Measurements from ENCODE around the gene SRSF2. TPM values are rescaled to one million over a fixed set of nuclear protein-coding genes. Genes with fewer than 3 reads are reported as not detected.
"Not testable (repeated sequence)": the region's sequence is repeated elsewhere in the genome, so short reads cannot be mapped to it uniquely, and the experiment has no call there.

Gene SRSF2
- total RNA-seq, 1 donor from 2014 or later: 478 TPM

DNA sequence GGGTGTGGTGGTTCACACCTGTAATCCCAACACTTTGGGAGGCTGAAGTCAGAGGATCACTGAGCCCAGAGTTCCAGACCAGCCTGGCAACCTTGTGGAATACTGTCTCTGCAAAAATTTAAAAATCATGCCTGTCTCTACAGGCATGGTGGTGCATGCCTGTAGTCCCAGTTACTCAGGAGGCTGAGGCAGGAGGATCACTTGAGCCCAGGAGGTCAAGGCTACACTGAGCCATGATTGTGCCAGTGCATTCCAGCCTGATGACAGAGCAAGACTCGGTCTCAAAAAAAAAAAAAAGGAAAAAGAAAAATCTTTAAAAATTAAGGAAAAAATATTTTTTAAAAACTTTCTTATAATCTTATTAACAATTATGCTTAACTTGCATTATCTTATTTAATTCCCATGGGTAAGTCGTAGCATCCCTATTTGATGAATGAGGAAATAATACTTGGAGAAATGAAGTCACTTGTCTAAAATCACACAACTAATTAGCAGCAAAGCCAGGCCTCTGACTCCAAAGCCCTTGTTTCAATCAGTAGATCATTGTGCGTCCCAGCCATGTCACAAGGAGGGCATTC, 14.4 kb upstream of the SRSF2 start:
- Mint-ChIP-seq H3K27me3 (ENCODE audit: low read depth) (no peaks in the 10 kb centered on the region), H3K4me3 (ENCODE audit: low read depth) (no peak overlapping the region), H3K4me1 (ENCODE audit: low read depth) (peaks cover 19% of the 10 kb centered on the region), H3K27ac (no peak overlapping the region), H3K36me3 (ENCODE audit: low read depth) (peaks cover 31% of the 10 kb centered on the region), H3K9me3 (no peaks in the 10 kb centered on the region)
- DNase-seq (ENCODE audit: low spot score): no peak
- intact Hi-C loops (cut with micrococcal nuclease): no loop called here

DNA sequence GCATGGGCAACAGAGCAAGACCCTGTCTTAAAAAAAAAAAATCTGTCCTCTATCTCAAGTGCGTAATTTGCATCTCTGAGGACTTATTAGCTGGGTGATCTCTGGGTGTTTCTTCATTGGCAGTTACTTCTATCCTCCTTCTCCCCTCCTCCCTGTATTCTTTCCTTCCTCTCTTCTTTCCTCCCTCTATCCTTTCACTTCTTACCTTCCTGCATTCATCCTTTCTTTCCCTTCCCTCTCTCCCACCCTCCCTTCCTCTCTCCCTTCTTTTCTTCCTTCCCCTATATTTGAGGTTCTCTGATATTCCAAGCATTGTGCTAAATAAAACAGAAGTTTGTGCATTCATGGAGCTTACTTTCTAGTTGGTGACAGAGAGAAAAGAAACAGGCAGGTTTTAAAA, 11.5 kb upstream of the SRSF2 start:
- H3K9me3 Mint-ChIP-seq: no peaks in the 10 kb centered on the region
- peaks cover 16% of the 10 kb centered on the region for H3K4me1 Mint-ChIP-seq (ENCODE audit: low read depth)
- peaks cover 54% of the 10 kb centered on the region for H3K36me3 Mint-ChIP-seq (ENCODE audit: low read depth)
- DNase-seq (ENCODE audit: low spot score): no peak
- no peak overlapping the region for H3K27ac Mint-ChIP-seq
- H3K27me3 Mint-ChIP-seq (ENCODE audit: low read depth): no peaks in the 10 kb centered on the region
- intact Hi-C loops (cut with micrococcal nuclease): no loop called here
- H3K4me3 Mint-ChIP-seq (ENCODE audit: low read depth): no peak overlapping the region

DNA sequence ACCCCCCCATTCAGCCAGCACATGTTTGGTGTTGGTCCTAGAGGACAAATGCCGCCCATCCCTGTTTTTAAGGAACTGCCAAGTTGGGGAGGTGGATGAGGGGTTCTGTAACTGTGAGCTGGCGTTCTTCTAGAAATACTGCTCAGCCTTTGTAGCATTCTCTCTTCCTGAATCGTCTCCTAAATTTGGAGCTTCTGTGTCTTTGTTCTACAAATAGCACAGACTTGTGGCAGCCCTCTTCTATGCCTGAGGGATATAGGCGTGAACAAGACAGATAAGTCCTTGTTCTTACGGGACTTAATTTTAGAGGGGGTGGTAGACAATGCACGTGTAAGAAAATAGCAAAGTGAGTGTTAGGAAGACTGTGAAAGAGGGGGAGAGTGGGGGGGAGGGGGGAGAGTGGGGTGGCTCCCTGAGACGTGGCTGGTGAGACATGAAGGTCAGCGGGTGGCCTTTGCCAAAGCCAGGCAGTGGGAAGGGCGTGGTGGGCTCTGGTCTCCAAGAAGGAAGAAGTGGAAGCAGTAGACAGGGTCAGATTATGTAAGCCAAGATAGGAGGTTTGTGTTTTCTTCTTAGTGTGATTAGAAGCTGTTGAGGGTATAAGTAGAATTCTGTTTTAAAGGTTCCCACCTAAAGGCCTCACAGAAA, 10.7 kb upstream of the SRSF2 start:
- H3K9me3 Mint-ChIP-seq: no peaks in the 10 kb centered on the region
- no peaks in the 10 kb centered on the region for H3K27me3 Mint-ChIP-seq (ENCODE audit: low read depth)
- no peak for DNase-seq (ENCODE audit: low spot score)
- H3K4me1 Mint-ChIP-seq (ENCODE audit: low read depth): peaks cover 8% of the 10 kb centered on the region
- no peak overlapping the region for H3K4me3 Mint-ChIP-seq (ENCODE audit: low read depth)
- no peak overlapping the region for H3K27ac Mint-ChIP-seq
- H3K36me3 Mint-ChIP-seq (ENCODE audit: low read depth): peaks cover 50% of the 10 kb centered on the region
- intact Hi-C loops (cut with micrococcal nuclease): no loop called here

DNA sequence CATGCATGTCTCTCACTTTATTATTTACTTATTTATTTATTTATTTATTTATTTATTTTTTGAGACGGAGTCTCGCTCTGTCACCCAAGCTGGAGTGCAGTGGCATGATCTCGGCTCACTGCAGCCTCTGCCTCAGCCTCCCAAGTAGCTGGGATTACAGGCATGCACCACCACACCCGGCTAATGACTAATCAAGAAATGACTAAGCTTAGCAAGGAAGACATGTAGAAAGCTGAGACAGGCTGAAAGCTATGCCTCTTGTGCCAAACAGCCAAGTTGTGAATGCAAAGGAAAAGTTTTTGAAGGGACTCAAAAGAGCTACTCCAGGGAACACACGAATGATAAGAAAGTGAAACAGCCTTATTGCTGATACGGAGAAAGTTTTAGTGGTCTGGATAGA, 8.7 kb upstream of the SRSF2 start:
- DNase-seq (ENCODE audit: low spot score); H3K27me3 Mint-ChIP-seq (ENCODE audit: low read depth); H3K9me3 Mint-ChIP-seq; intact Hi-C loops (cut with micrococcal nuclease); H3K27ac Mint-ChIP-seq; H3K4me3 Mint-ChIP-seq (ENCODE audit: low read depth); H3K4me1 Mint-ChIP-seq (ENCODE audit: low read depth): not testable (repeated sequence)
- peaks cover 53% of the 10 kb centered on the region for H3K36me3 Mint-ChIP-seq (ENCODE audit: low read depth)

DNA sequence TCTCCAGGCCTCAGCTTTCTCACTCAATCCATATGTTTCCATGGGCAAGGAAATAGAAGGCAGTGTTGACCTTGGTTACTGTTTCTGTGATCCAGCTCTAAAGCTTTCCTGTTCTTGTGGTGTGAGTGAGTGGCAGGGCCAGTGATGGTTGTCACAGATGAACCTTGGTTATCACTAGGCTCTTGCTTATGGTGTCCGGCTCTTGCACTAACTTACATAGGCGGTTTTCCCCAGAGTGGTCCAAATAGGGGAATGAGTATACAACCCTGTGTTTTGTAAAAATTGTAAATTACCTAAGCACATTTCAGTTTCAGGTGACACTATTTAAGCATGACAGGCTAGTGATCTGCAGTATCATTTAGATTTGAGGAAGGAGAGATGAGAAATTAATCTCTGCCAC, 7.6 kb upstream of the SRSF2 start:
- no peak for DNase-seq (ENCODE audit: low spot score)
- Mint-ChIP-seq H3K27me3 (ENCODE audit: low read depth) (no peaks in the 10 kb centered on the region), H3K9me3 (no peaks in the 10 kb centered on the region), H3K27ac (no peak overlapping the region), H3K36me3 (ENCODE audit: low read depth) (peaks cover 53% of the 10 kb centered on the region), H3K4me1 (ENCODE audit: low read depth) (peaks cover 5% of the 10 kb centered on the region), H3K4me3 (ENCODE audit: low read depth) (no peak overlapping the region)
- intact Hi-C loops (cut with micrococcal nuclease): no loop called here

DNA sequence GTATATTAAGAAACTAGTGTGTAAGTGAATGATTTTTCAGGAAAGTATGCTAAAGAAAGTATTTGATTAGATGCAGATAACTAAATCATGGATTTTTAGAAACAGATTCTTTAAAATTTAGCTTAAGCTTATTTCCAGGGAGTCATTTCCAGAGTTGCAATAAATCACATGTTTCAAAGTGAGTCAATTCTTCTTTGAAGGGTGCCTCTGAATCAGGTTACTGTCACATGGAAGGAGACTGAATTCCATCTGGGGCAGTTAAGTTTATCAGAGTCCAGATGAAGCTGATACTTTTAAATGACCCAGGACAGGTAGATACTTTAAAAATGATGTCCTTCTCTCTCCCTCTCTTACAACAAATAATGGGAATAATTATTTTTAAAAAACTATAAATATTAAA, 5.8 kb upstream of the SRSF2 start:
- no peaks in the 10 kb centered on the region for H3K27me3 Mint-ChIP-seq (ENCODE audit: low read depth)
- H3K27ac Mint-ChIP-seq: no peak overlapping the region
- H3K4me3 Mint-ChIP-seq (ENCODE audit: low read depth): no peak overlapping the region
- peaks cover 19% of the 10 kb centered on the region for H3K4me1 Mint-ChIP-seq (ENCODE audit: low read depth)
- no peaks in the 10 kb centered on the region for H3K9me3 Mint-ChIP-seq
- DNase-seq (ENCODE audit: low spot score): no peak
- intact Hi-C loops (cut with micrococcal nuclease): no loop called here
- peaks cover 43% of the 10 kb centered on the region for H3K36me3 Mint-ChIP-seq (ENCODE audit: low read depth)

DNA sequence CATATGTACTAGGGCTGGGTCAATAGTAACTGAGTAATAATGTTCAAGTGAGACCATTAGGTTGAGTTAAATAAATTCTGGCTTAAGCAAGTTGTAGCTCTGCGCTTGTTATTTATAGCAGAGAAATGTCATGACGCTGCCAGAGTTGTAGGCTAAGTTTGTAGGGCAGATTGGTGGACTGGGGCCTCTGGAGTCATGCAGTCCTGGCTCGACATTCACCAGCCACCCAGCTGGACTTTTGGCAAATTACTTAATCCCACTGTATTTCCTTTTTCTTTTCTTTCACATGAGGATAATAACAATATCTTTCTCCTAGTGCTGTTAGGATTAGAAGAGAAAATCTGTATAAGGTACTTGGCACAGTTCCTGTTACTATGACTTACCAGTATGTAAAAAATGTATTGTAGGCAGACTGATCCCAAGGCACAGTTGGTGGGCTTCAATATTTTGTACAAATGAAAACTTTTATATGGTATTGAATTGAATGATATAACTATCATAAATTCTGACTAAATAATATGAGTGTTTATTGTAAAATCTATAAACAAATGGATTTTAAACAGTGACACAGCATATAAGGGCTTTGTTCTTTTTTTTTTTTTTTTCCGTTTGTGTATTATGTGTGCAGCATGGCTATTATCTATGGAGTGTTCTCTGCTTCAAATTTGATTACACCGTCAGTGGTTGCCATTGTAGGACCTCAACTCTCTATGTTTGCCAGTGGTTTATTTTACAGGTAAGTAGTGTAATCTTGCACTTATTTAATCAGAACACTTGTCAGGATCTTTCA, 3.4 kb upstream of the SRSF2 start:
- Mint-ChIP-seq H3K27me3 (ENCODE audit: low read depth) (no peaks in the 10 kb centered on the region), H3K4me1 (ENCODE audit: low read depth) (peaks cover 19% of the 10 kb centered on the region), H3K27ac (no peak overlapping the region), H3K4me3 (ENCODE audit: low read depth) (no peak overlapping the region), H3K36me3 (ENCODE audit: low read depth) (peaks cover 41% of the 10 kb centered on the region), H3K9me3 (no peaks in the 10 kb centered on the region)
- intact Hi-C loops (cut with micrococcal nuclease): no loop called here
- DNase-seq (ENCODE audit: low spot score): no peak

DNA sequence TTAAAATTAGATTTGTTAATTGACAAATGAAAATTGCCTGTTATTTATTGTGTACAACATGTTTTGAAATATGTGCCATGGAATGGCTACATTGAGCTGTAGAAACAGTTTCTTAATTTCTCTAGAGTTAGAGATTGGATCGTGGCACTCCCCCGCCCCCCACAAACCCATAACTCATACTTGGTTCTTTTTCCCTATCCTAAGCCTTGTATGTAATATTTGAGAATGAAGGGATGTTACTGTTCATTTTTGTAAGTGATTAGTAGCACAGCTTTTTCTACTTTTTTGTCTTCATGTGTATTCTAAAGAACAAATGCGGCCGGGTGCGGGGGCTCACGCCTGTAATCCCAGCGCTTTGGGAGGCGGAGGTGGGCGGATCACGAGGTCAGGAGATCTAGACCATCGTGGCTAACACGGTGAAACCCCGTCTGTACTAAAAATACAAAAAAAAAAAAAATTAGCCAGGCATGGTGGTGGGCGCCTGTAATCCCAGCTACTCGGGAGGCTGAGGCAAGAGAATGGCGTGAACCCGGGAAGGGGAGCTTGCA, 2.5 kb upstream of the SRSF2 start:
- H3K27ac Mint-ChIP-seq; H3K9me3 Mint-ChIP-seq; H3K4me3 Mint-ChIP-seq (ENCODE audit: low read depth); DNase-seq (ENCODE audit: low spot score); H3K27me3 Mint-ChIP-seq (ENCODE audit: low read depth): not testable (repeated sequence)
- Mint-ChIP-seq H3K4me1 (ENCODE audit: low read depth) (peaks cover 19% of the 10 kb centered on the region), H3K36me3 (ENCODE audit: low read depth) (peaks cover 41% of the 10 kb centered on the region)
- intact Hi-C loops (cut with micrococcal nuclease): loop anchor here (2.0 to 10.0 kb wide), 4 partner anchors 13 to 1385 kb away; partner anchors contain the start of gene TMC6

DNA sequence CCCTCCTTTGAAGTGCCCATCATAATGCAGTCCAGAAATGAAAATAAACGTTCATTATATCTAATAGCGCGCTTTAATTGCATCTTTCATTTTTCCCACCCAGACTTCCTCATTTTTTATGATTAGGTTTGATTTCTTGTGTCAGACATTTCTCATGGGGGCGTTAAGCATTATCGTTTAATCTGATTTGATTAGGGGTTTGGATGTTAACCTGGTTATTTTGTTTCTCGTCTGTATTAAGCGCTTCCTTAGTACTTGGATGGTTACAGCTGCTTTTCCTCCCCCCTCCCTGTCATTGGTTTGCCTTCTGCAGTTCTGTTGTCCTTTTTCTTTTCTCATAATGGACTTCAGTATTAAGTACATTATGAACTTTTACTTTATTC, 1.3 kb upstream of the SRSF2 start:
- H3K4me1 Mint-ChIP-seq (ENCODE audit: low read depth): peaks cover 29% of the 10 kb centered on the region
- peak overlapping the region; percentile 97 for H3K27ac Mint-ChIP-seq
- intact Hi-C loops (cut with micrococcal nuclease): loop anchor here (2.0 to 10.0 kb wide), 4 partner anchors 14 to 1386 kb away; partner anchors contain the start of gene TMC6
- H3K9me3 Mint-ChIP-seq: no peaks in the 10 kb centered on the region
- H3K4me3 Mint-ChIP-seq (ENCODE audit: low read depth): peak overlapping the region; percentile 88
- H3K27me3 Mint-ChIP-seq (ENCODE audit: low read depth): no peaks in the 10 kb centered on the region
- DNase-seq (ENCODE audit: low spot score): no peak
- H3K36me3 Mint-ChIP-seq (ENCODE audit: low read depth): peaks cover 43% of the 10 kb centered on the region

DNA sequence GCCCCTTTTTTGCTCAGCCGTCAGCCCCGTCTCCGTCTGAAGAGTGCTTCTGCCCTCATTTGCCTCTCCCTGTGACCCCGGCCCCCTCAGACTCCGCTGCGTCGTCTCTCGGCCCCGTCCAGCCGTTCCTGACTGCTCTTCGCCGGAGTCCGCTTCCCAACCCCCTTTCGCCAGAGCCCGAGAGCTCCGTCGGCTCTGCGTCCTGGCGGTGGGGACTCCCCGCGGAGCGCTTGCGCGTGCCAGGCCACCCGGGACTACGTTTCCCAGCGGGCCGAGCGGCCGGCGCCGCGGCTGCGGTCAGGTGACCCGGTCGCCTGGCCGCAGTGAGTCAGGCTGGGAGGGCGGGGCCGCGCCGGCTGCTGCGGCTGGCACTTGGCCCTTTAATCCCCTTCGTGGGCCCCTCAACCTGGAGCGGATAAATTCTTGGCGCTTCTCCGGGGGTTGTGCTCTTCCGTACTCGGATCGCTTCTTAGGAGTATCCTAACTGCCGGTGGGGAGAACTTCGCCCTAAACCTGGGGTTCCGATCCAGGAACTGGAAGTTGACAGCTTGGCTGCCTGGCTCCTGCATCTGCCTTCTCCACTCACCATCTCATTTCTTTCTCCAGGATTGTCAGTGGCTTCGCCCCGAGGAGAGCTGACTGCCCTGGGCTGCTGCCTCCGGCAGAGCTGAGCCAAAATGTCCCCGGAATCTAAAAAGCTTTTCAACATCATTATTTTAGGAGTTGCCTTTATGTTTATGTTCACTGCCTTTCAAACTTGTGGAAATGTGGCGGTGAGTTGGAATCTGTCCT, 741 bp upstream of the SRSF2 start, which contains the start of gene MFSD11:
Gene MFSD11 (plus strand): TSS at position 444 of the 792 bp plus-strand sequence. CDS start 234 bp downstream, at position 678.
- H3K27ac Mint-ChIP-seq: peak within 1 kb of the TSS; percentile 97
- DNase-seq (ENCODE audit: low spot score): peak; percentile 92
- no peaks in the 10 kb centered on the region for H3K27me3 Mint-ChIP-seq (ENCODE audit: low read depth)
- H3K36me3 Mint-ChIP-seq (ENCODE audit: low read depth): peaks cover 46% of the 10 kb centered on the region
- H3K9me3 Mint-ChIP-seq: no peaks in the 10 kb centered on the region
- H3K4me3 Mint-ChIP-seq (ENCODE audit: low read depth): peak within 1 kb of the TSS; percentile 88
- H3K4me1 Mint-ChIP-seq (ENCODE audit: low read depth): peaks cover 34% of the 10 kb centered on the region
- intact Hi-C loops (cut with micrococcal nuclease): loop anchor here (1.0 to 10.0 kb wide), 6 partner anchors 12 to 1387 kb away; partner anchors contain the start of genes JMJD6, METTL23, SEC14L1 and TMC6

DNA sequence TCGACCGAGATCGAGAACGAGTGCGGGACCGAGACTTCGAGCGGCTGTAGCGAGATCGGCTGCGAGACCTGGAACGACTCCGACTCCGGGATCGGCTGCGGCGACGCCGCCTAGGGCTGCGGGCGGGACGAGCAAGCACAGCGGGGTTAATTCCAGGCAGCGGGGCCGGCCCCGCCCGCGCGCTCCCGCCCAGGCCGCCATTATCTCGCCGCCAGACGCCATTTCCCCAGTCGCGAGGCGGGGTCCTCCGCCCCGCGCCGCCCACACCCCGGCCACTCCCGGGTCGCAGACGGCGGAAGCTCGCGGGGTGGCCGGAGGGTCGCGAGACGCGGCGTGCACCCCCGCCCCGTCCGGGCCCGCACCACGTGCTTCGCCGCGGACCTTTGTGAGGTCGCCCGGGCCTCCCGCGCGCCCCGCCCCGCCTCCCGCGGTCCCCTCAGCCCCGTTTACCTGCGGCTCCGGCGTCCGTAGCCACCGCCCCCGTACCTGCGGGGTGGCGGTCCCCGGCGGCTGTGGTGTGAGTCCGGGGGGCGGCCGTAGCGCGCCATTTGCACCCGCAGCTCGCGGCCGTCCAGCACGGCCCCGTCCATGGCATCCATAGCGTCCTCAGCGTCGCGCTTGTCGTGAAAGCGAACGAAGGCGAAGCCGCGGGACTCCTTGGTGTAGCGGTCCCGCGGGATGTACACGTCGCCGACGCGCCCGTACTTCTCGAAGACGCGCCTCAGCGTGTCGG, 616 bp downstream of the SRSF2 start:
- Mint-ChIP-seq H3K9me3 (no peaks in the 10 kb centered on the region), H3K4me1 (ENCODE audit: low read depth) (peaks cover 37% of the 10 kb centered on the region), H3K36me3 (ENCODE audit: low read depth) (peaks cover 53% of the 10 kb centered on the region), H3K27ac (peak overlapping the region; percentile 90), H3K27me3 (ENCODE audit: low read depth) (no peaks in the 10 kb centered on the region), H3K4me3 (ENCODE audit: low read depth) (peak overlapping the region; percentile 97)
- DNase-seq (ENCODE audit: low spot score): peak; percentile 58
- intact Hi-C loops (cut with micrococcal nuclease): loop anchor here (1.0 to 10.0 kb wide), 5 partner anchors 10 to 1388 kb away; partner anchors contain the start of genes JMJD6, METTL23, SEC14L1 and TMC6

Measured in activated T-helper 2 cell treated with anti-CD3 and anti-CD28 coated beads, Interferon-gamma antibody, Interleukin-2, Interleukin-4, amounts not matched to agents 10 μg/mL and 5 μg/mL and 100 μg/mL, durations not matched to agents 14 hours and 24 hours and 36 hours (primary cell).